Stimulated activated effector memory CD8-positive, alpha-beta T cell treated with anti-CD3 and anti-CD28 coated beads, Interleukin-12 subunit alpha, Interleukin-12 subunit beta, amount 100 ng/mL, for 72 hours (primary cell): ENCODE results near the gene RILPL1.
A peak's percentile ranks its signal among the peaks of the same experiment; 100 is the strongest.
"Not testable (repeated sequence)": the region's sequence is repeated elsewhere in the genome, so short reads cannot be mapped to it uniquely, and the experiment has no call there.

Experiments used
- ATAC-seq: fragments of 150-1000 bp; cut with Tn5 transposase; 2 replicates; pipeline ENCODE4 v1.10.0; 2021
- DNase-seq, 2 donors: peaks; one replicate each; pipeline ENCODE4 v3.0.0; 2021 to 2022; ENCODE audit warnings: low spot score in 2 of 2
- H3K27ac Mint-ChIP-seq: one replicate; pipeline ENCODE4 v1.8.0; 2022; ENCODE audit warnings: mild to moderate bottlenecking, mixed read lengths
- H3K36me3 Mint-ChIP-seq: one replicate; pipeline ENCODE4 v1.8.0; 2022; ENCODE audit warnings: mild to moderate bottlenecking, mixed read lengths
- H3K4me1 Mint-ChIP-seq: one replicate; pipeline ENCODE4 v1.8.0; 2022; ENCODE audit warnings: mixed read lengths
- H3K4me3 Mint-ChIP-seq: one replicate; pipeline ENCODE4 v1.8.0; 2022; ENCODE audit warnings: mild to moderate bottlenecking, mixed read lengths
- H3K9me3 Mint-ChIP-seq: one replicate; pipeline ENCODE4 v1.8.0; 2022; ENCODE audit warnings: mixed read lengths

Gene RILPL1

DNA sequence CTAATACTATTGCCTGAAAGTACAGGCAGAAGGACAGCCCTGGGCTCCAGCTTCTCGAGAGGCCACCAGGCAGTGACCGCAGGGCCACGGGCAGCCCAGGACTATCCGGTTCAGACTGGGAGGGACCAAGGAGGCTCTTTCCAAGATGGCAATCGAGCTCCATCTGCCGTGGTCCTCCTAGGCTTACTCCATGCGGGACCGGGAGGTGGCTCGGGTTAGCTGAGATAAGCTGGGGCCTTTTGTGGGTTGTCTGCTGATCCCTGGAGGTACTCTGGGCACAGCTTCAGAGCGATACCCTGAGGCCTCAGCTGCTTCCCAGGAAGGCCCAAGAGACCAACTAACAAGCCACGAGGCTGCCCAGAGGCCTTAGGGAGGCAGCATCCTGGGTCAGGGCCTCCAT lies 42.5 kb downstream of the RILPL1 start:
- ATAC-seq: no peak
- no peak overlapping the region for H3K4me3 Mint-ChIP-seq

DNA sequence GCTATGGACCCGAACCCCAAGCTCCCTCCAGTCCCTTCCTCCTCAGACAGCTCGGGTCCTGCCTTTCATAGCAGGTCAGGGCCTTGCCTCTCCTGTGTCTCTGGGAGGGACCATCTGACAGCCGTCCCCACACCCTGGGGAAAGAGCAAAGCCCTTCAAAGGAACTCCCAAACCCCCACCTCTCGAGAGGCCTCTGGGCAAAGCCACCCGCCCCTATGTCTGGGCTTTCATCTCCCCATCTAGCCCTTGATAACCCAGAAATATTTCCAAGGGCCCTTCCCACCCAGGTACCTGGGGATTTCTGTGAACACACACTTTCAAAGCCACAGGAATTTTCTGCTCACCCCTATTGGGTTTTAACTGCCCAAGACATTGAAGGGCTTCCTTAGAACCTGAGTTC lies 43.4 kb downstream of the RILPL1 start:
- no peak overlapping the region for H3K27ac Mint-ChIP-seq
- no peaks in the 10 kb centered on the region for H3K4me1 Mint-ChIP-seq

More for the DNA sequence above, 42.5 kb downstream of the RILPL1 start:
- Mint-ChIP-seq H3K27ac (no peak overlapping the region), H3K9me3 (no peaks in the 10 kb centered on the region), H3K4me1 (no peaks in the 10 kb centered on the region), H3K36me3 (no peaks in the 10 kb centered on the region)
- no peak for DNase-seq

DNA sequence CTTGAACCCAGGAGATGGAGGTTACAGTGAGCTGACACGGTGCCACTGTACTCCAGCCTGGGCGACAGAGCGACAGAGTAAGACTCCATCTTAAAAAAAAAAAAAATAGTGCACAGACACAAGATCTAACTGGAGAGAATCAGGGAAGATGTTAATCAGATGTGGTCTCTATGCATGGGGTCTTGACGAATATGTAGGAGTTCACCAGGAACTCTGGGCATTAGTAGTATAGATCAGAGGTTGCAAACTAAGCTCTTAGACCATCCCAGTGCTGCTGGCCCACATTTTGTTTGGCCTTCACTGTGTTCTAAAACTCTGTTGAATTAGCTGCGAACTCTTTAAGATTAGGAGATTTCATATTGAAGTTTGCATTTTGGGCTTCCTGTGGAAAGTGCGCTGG lies 43.9 kb downstream of the RILPL1 start:
- H3K9me3 Mint-ChIP-seq: no peaks in the 10 kb centered on the region
- no peak overlapping the region for H3K27ac Mint-ChIP-seq
- peaks cover 2% of the 10 kb centered on the region for H3K36me3 Mint-ChIP-seq
- no peak for ATAC-seq
- no peak for DNase-seq
- peaks cover 5% of the 10 kb centered on the region for H3K4me1 Mint-ChIP-seq
- no peak overlapping the region for H3K4me3 Mint-ChIP-seq

More for the DNA sequence above, 43.4 kb downstream of the RILPL1 start:
- no peak for ATAC-seq
- H3K36me3 Mint-ChIP-seq: no peaks in the 10 kb centered on the region
- DNase-seq: no peak
- H3K9me3 Mint-ChIP-seq: no peaks in the 10 kb centered on the region
- H3K4me3 Mint-ChIP-seq: no peak overlapping the region

DNA sequence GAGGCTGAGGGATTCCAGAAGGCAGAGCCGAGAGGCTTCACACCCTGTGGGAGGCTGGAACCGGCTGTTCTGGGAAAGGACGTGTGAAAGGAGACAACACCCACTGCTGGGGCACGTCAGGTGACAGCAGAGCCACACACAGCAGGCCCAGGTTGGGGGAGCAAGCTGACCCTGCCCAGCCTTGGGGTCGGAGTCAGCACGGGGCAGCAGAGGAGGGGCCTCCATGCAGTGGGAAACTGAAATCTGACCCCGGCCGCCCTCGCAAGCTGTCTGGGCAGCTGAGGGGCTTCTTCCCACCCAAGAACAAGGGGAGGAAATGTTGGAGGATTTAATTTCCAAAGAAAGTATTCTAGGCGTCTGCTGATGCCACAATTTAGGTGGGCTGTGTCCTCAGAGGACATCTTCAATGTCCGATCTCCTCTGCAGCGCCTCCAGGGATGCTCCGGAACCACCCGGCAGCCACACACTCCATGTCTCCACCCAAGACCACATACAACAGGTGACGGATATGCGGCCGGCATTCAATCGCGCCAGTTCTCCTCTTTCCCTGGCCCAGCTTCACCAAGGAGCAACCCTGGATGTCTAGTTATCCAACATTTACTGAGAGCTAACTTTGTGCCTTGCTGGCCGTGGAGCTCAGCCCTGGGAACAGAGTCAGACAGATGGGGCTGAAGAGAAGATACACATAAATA lies 44.8 kb downstream of the RILPL1 start:
- Mint-ChIP-seq H3K4me1 (peaks cover 14% of the 10 kb centered on the region), H3K27ac (peak overlapping the region; percentile 76), H3K9me3 (no peaks in the 10 kb centered on the region), H3K36me3 (peaks cover 5% of the 10 kb centered on the region), H3K4me3 (no peak overlapping the region)
- DNase-seq: no peak
- ATAC-seq: no peak

DNA sequence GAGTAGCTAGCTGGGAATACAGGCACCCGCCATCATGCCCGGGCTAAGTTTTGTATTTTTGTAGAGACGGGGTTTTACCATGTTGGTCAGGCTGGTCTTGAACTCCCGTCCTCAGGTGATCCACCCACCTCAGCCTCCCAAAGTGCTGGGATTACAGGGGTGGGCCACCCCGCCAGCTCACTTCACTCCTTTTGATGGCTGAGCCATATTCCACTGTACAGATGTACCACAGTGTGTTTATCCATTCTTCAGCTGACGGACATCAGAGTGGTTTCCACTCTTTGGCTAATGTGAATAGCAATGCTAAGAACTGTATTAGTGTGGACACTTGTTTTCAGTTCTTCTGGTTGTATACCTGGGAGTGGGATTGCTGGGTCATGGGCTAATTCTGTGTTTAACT lies 46.1 kb downstream of the RILPL1 start:
- H3K9me3 Mint-ChIP-seq: no peaks in the 10 kb centered on the region
- no peak for ATAC-seq
- H3K36me3 Mint-ChIP-seq: peaks cover 5% of the 10 kb centered on the region
- H3K27ac Mint-ChIP-seq: peak overlapping the region; percentile 76
- DNase-seq: no peak
- no peak overlapping the region for H3K4me3 Mint-ChIP-seq
- peaks cover 16% of the 10 kb centered on the region for H3K4me1 Mint-ChIP-seq

DNA sequence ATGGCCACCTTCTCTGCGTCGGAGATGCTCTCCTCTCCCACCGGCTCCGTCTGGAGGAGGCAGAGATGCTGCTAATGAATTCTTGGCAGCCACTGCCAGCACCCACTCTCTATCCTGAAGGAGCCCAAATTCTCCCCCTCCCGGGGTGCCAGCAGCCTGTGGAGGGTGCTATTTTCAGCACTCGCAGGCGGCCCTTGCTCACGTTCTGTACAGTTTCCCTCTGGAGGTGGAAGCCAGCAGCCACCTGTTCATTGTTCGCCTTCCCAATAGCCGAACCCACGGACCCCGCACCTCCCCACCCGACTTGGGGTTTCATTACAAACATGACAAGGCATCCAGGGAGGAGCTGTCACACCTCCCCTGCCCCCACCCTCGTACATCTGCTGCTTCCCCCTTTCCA lies 47.8 kb downstream of the RILPL1 start:
- no peak overlapping the region for H3K27ac Mint-ChIP-seq

DNA sequence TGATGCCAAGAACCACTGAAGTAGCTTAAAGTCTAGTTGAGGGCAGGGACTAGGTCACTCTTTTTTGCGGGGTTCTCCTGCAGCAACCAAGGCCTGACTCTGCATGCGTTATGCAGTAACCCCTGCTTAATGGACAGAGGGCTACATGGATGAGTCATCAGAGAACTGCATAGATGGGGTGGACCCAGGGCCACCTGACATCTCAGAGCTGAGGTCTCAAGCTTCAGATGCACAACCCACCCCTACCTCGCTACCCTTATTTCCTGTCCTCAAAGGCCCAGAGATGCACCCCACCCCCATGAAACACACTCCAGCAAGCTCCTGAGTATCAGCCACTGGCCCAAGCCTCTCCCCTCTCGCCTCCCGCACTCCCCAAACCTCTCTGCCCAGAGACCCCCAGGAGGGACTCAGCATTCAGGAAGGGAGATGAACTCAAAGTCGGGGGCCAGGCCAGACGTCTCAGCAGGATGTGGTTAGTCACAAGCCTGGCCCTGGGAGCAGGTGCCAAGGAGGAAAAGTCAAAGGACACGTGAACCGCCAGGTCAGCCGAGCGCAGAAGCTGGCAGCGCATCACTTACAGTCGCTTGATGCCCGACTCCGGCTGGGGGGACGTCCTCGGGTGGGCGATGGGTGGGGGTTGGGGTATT lies 49.8 kb downstream of the RILPL1 start:
- Mint-ChIP-seq H3K27ac (peak overlapping the region; percentile 50), H3K36me3 (peaks cover 7% of the 10 kb centered on the region), H3K9me3 (no peaks in the 10 kb centered on the region), H3K4me1 (peaks cover 16% of the 10 kb centered on the region), H3K4me3 (no peak overlapping the region)
- ATAC-seq (peak; percentile 42), DNase-seq (peak in 1 of 2 donors; percentile 4)

More for the DNA sequence above, 47.8 kb downstream of the RILPL1 start:
- Mint-ChIP-seq H3K36me3 (peaks cover 5% of the 10 kb centered on the region), H3K4me3 (no peak overlapping the region), H3K4me1 (peaks cover 16% of the 10 kb centered on the region), H3K9me3 (no peaks in the 10 kb centered on the region)
- ATAC-seq (no peak), DNase-seq (no peak)

DNA sequence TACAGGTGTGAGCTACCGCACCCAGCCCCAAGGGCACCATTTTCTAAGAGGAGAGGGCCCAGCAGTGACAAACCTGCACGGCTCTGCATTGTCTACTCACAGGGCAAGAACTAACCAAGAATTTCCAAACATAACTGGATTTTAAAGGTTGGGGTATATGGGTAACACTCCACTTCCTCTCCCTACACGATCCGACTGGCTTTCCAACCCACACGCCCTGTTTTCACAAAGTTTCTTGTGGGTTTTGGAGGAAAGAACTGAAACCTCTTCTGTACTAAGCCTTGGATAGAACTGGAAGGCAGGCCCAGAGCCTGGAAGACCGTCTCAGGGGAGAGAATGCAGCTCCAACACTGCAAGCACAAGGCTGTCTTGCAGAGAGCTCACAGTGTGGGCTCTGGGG lies 50.6 kb downstream of the RILPL1 start:
- Mint-ChIP-seq H3K36me3 (peaks cover 12% of the 10 kb centered on the region), H3K27ac (peak overlapping the region; percentile 65), H3K4me1 (peaks cover 16% of the 10 kb centered on the region), H3K4me3 (no peak overlapping the region), H3K9me3 (no peaks in the 10 kb centered on the region)
- no peak for ATAC-seq
- no peak for DNase-seq

DNA sequence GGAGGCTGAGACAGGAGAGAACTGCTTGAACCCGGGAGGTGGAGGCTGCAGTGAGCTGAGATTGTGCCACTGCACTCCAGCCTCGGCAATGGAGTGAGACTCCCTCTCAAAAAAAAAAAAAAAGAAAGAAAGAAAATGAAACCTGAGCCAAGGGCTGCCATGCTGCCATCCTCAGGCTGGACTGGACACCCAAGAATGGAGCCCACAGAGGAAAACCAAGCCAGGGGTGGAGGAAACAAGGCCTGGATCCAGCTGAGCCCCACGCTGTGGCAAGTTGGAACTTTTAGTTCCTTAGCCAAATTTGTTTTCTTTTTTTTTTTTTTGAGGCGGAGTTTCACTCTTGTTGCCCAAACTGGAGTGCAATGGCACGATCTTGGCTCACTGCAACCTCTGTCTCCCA lies 52.3 kb downstream of the RILPL1 start:
- not testable (repeated sequence) for H3K9me3 Mint-ChIP-seq, DNase-seq, H3K27ac Mint-ChIP-seq, H3K4me3 Mint-ChIP-seq, ATAC-seq
- peaks cover 12% of the 10 kb centered on the region for H3K36me3 Mint-ChIP-seq
- peaks cover 21% of the 10 kb centered on the region for H3K4me1 Mint-ChIP-seq

DNA sequence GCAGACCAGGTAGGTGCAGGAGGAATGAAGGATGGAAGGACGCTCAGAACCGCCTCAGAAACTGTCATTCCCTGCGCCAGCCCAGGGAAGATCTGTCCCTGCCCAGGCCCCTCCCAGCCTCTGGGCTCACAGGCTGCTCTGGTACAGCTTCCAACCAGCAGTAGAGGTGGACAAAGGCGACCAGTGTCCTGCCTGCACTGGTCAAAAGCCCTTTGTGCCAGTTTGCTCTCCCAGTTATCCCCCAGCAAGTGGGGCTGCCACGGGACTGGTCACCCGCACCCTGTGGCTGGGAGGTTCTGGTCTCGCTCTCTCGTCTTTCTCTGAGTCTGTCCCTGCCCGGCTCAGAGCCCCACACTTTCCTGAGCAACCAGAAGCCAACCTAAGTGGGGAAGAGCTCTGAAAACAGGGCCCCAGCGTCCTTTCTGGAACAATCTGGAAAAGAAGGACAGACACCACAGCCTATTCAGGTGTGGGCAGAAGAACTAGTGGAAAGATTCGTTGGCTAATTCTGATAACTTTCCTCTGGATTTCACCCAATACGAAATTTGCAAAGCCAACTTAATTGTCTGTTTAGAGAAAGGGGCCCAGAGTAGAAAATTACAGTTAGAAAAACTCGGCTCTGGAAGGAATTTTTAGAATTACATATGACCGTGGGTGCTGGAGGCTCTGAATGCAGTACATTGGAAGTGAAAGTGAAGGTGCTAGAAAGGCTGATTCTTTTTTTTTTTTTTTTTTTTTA lies 53.9 kb downstream of the RILPL1 start:
- Mint-ChIP-seq H3K27ac (peak overlapping the region; percentile 32), H3K4me3 (no peak overlapping the region), H3K4me1 (peaks cover 25% of the 10 kb centered on the region), H3K9me3 (no peaks in the 10 kb centered on the region), H3K36me3 (peaks cover 11% of the 10 kb centered on the region)
- DNase-seq (no peak), ATAC-seq (no peak)

DNA sequence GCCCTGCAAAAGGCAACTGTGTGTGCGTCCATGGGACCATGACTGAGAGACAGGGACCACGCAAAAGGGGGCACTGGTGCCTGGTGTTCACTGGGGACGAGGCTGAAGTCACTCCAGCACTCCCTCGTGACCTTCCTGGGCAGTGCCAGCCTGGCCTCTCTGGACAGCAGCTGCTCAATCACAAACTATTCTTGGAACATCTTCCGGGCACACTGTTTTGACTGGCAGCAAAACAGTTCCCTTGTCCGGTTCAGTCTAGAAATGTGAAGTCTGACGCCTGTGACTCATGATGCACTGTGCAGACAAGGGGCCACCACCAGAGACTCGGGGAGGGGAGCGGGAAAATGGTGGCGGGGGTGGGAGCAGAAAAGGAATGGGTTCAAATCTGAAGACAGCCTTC lies 54.8 kb downstream of the RILPL1 start:
- Mint-ChIP-seq H3K36me3 (peaks cover 7% of the 10 kb centered on the region), H3K4me1 (peaks cover 17% of the 10 kb centered on the region), H3K4me3 (no peak overlapping the region), H3K9me3 (no peaks in the 10 kb centered on the region), H3K27ac (peak overlapping the region; percentile 32)
- DNase-seq (no peak), ATAC-seq (no peak)

DNA sequence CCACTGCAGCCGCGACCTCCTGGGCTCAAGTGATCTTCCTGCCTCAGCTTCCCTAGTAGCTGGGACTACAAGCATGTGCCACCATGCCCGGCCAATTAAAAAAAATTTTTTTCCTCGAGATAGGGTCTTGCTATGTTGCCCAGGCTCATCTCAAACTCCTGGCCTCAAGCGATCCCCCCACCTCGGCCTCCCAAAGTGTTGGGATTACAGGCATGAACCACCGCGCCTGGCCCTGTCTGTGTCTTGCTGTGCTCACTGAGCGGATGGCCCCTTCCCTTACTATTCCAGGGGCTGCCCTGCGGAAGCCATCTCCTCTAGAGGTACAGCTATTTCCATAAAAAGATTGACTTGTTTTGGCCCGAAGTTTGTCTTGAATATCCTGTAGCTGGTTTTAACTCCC lies 55.5 kb downstream of the RILPL1 start:
- no peak for DNase-seq
- H3K9me3 Mint-ChIP-seq: no peaks in the 10 kb centered on the region
- H3K36me3 Mint-ChIP-seq: peaks cover 7% of the 10 kb centered on the region
- H3K27ac Mint-ChIP-seq: no peak overlapping the region
- no peak overlapping the region for H3K4me3 Mint-ChIP-seq
- no peak for ATAC-seq
- peaks cover 14% of the 10 kb centered on the region for H3K4me1 Mint-ChIP-seq

DNA sequence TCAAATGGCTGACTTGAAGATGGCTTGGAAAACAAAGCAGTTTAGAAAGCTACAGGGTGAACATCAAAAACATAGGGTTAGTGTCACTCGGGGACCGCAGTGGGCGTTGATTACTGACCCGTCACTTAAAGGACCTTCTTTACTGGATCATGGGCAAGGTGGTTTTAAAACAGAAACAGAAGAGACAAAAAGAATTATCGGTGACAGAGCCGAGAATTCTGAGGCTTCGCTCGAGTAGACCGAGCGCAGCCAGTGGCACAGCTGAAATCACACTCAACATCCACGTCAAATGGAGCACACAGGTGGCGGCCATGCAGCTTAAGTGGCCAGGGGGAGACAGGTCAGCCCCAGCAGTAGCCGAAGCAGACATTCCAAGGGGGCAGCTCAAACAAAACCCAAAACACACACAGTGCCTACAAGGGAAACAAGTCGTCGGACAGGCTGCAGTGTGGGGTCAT lies 58.2 kb downstream of the RILPL1 start:
- no peak overlapping the region for H3K4me3 Mint-ChIP-seq
- H3K4me1 Mint-ChIP-seq: peaks cover 14% of the 10 kb centered on the region
- ATAC-seq (no peak), DNase-seq (no peak)
- H3K27ac Mint-ChIP-seq: peak overlapping the region; percentile 46
- H3K9me3 Mint-ChIP-seq: no peaks in the 10 kb centered on the region
- H3K36me3 Mint-ChIP-seq: peaks cover 34% of the 10 kb centered on the region

DNA sequence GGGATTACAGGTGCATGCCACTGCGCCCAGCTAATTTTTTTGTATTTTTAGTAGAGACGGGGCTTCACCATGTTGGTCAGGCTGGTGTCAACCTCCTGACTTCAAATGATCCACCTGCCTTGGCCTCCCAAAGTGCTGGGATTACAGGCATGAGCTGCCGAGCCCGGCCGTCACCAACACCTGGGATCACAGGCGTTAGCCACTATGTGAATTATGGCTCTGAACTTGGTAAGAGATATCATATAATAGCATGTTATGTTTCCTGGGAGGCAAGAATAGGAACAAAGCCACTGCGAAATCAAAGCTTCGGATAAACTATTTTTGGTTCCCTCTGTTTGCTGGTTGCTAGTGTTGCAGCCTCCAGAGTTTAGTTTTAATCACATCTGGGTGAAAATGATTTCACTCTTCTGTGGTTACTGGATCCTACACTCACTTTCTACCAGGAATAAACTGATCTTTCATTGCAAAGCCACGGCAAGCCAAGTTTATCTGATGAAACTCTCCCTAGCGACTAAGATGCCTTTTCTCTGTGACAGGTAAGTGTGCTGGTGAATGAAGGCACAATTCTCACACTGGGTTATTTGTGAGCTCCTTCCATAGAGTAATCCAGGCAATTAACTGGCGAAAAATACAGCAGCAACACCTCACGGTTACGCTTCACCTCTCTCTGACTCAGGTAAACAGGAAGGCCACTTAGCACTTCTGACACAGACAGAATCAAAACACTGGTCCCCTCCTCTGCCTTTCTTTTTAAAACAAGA lies 58.9 kb downstream of the RILPL1 start:
- no peak for DNase-seq
- H3K36me3 Mint-ChIP-seq: peaks cover 36% of the 10 kb centered on the region
- no peaks in the 10 kb centered on the region for H3K9me3 Mint-ChIP-seq
- peak overlapping the region; percentile 61 for H3K27ac Mint-ChIP-seq
- peaks cover 14% of the 10 kb centered on the region for H3K4me1 Mint-ChIP-seq
- no peak overlapping the region for H3K4me3 Mint-ChIP-seq
- no peak for ATAC-seq

DNA sequence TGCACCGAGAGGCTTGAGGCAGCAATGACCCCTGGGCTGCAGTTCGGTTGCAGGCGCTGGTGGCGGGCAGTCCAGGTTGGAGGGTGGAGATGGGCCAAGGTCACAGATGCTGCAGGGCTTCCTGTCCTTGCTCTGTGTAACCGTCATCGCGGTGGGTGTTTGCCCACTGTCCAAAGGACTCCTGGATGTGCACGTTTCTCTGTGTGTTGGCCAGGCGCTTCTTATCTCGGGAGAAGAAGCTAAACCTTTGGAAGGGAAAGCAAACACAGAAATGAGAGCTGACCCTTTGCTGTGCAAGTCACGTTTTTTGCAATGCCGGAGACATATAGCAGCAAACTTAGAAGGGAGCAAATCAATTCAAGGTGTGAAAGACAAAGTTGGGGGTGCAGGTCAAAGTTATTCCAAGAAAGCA lies 61.1 kb downstream of the RILPL1 start:
- ATAC-seq (no peak), DNase-seq (no peak)
- no peaks in the 10 kb centered on the region for H3K9me3 Mint-ChIP-seq
- H3K27ac Mint-ChIP-seq: peak overlapping the region; percentile 23
- H3K36me3 Mint-ChIP-seq: peaks cover 48% of the 10 kb centered on the region
- H3K4me1 Mint-ChIP-seq: peaks cover 14% of the 10 kb centered on the region
- no peak overlapping the region for H3K4me3 Mint-ChIP-seq
